Body of pancreas (tissue), 4 donors: ENCODE data around the gene IQSEC1. TPM values are rescaled to one million over a fixed set of nuclear protein-coding genes. Genes with fewer than 3 reads are reported as not detected.

Experiments
- ATAC-seq: fragments of 150-250 bp; one replicate; pipeline ENCODE4 v1.9.1; 2016
- DNase-seq, 4 donors: peaks; one replicate each; pipeline ENCODE4 v3.0.0-alpha.2; 2019
- H3K27ac ChIP-seq, 4 donors: fragments of 200-600 bp; sonication (generic); 1 replicate in 3 of 4; 2 replicates in 1 of 4; pipeline versions ENCODE4 v1.5.1 to v1.6.1; 2016 to 2019; ENCODE audit warnings: mild to moderate bottlenecking in 1 of 4, mixed read lengths in 1 of 4, moderate library complexity in 1 of 4
- H3K27me3 ChIP-seq, 2 donors: fragments of 200-600 bp; sonication (generic); one replicate each; pipeline ENCODE4 v1.6.0; 2016; ENCODE audit warnings: mild to moderate bottlenecking in 1 of 2
- H3K36me3 ChIP-seq, 2 donors: fragments of 200-600 bp; sonication (generic); replicated peaks in 1 of 2; 2 replicates each; pipeline ENCODE4 v1.5.1; 2016; ENCODE audit warnings: low read depth in 2 of 2; ENCODE audit not compliant: insufficient read depth in 1 of 2
- H3K4me1 ChIP-seq: fragments of 200-600 bp; sonication (generic); one replicate; pipeline ENCODE4 v1.6.0; 2016
- H3K4me3 ChIP-seq, 2 donors: fragments of 200-600 bp; sonication (generic); 1 replicate in 1 of 2; 2 replicates in 1 of 2; pipeline ENCODE4 v1.5.1; 2016 to 2019
- H3K9me3 ChIP-seq, 3 donors: fragments of 200-600 bp; sonication (generic); 1 replicate in 2 of 3; 2 replicates in 1 of 3; pipeline ENCODE4 v1.5.1; 2016
- CTCF ChIP-seq, 7 experiments: fragments of 450-650 bp in 4 of 7; fragments of 200-600 bp in 3 of 7; sonication (generic) in 3 of 7; IDR thresholded peaks; one replicate each; pipeline ENCODE4 v1.5.1; 2016 to 2019; ENCODE audit warnings: antibody characterized with exemption in 7 of 7
- POLR2A ChIP-seq, 3 donors: fragments of 450-650 bp; IDR thresholded peaks; one replicate each; pipeline ENCODE4 v1.6.1; 2016; ENCODE audit warnings: antibody characterized with exemption in 3 of 3, mild to moderate bottlenecking in 2 of 3
- WGBS, 2 donors: methylation state at CpG; one replicate each; pipeline ENCODE4 v1.1.5; 2017; 5-methylcytosine and 5-hydroxymethylcytosine counted together
- intact Hi-C: fragments of 100-400 bp; cut with DNase I; formaldehyde crosslinking; loops from one replicate; pipeline ENCODE4 v1.15.1; 2023
- total RNA-seq, 2 donors: library from RNA; depleted of rRNA; stranded (reverse); fragments of >200 nt; gene quantifications; one replicate each; pipeline ENCODE4 v1.1.0, GENCODE V29; 2016

IQSEC1 gene
- total RNA-seq, 2 donors from 2014 or later: 29.6 to 42.2 TPM

- ATAC-seq (no peak), DNase-seq (no peak)
- H3K9me3 ChIP-seq: no peaks in the 10 kb centered on the region
- no peaks in the 10 kb centered on the region for H3K27me3 ChIP-seq
- TF ChIP-seq CTCF (IDR thresholded peaks at IDR 0.05) (no peak), POLR2A (IDR thresholded peaks at IDR 0.05) (no peak)
- 87 to 90% methylated on average over 11 to 15 of the region's 15 CpGs for WGBS, 2 donors
- H3K4me3 ChIP-seq: no peak overlapping the region
- H3K4me1 ChIP-seq: peaks cover 31% of the 10 kb centered on the region
- intact Hi-C loops: no loop called here
- no peaks in the 10 kb centered on the region for H3K36me3 ChIP-seq
- no peak overlapping the region for H3K27ac ChIP-seq
Measured at GRCh38 chr3:12944413-12944812, 128.8 kb downstream of the IQSEC1 start.

- Histone ChIP-seq H3K4me3 (no peak overlapping the region), H3K27me3 (no peaks in the 10 kb centered on the region), H3K9me3 (no peaks in the 10 kb centered on the region), H3K27ac (no peak overlapping the region), H3K36me3 (no peaks in the 10 kb centered on the region), H3K4me1 (peaks cover 26% of the 10 kb centered on the region)
- DNase-seq: peak in 2 of 4 donors; percentile 41 to 56
- TF ChIP-seq CTCF (IDR thresholded peaks at IDR 0.05): no peak
- no peak for TF ChIP-seq POLR2A (IDR thresholded peaks at IDR 0.05)
- WGBS, 2 donors: 75 to 88% methylated on average over 12 to 20 of the region's 22 CpGs
- ATAC-seq: no peak
- intact Hi-C loops: no loop called here
Measured at GRCh38 chr3:12943124-12944021, 129.9 kb downstream of the IQSEC1 start.

GRCh38 chr3:12941495-12942023 is 131.7 kb downstream of the IQSEC1 start:
- Histone ChIP-seq H3K27ac (no peak overlapping the region), H3K9me3 (no peaks in the 10 kb centered on the region), H3K36me3 (no peaks in the 10 kb centered on the region), H3K4me1 (peaks cover 15% of the 10 kb centered on the region), H3K27me3 (no peaks in the 10 kb centered on the region), H3K4me3 (no peak overlapping the region)
- ATAC-seq (no peak), DNase-seq (no peak)
- no peak for TF ChIP-seq POLR2A (IDR thresholded peaks at IDR 0.05)
- TF ChIP-seq CTCF (IDR thresholded peaks at IDR 0.05): no peak
- 90 to 93% methylated on average over 10 to 25 of the region's 26 CpGs for WGBS, 2 donors
- intact Hi-C loops: no loop called here

- Histone ChIP-seq H3K4me3 (no peak overlapping the region), H3K27ac (no peak overlapping the region), H3K4me1 (peaks cover 15% of the 10 kb centered on the region), H3K9me3 (no peaks in the 10 kb centered on the region), H3K36me3 (peaks cover 0 to 2% of the 10 kb centered on the region in 2 donors), H3K27me3 (no peaks in the 10 kb centered on the region)
- intact Hi-C loops: no loop called here
- 88 to 97% methylated on average over 5 to 6 of the region's 6 CpGs for WGBS, 2 donors
- no peak for DNase-seq
- ATAC-seq: no peak
- TF ChIP-seq CTCF (IDR thresholded peaks at IDR 0.05): no peak
- TF ChIP-seq POLR2A (IDR thresholded peaks at IDR 0.05): no peak
Measured at GRCh38 chr3:12940854-12941253, 132.4 kb downstream of the IQSEC1 start.
